PC-3 (cell line): ENCODE measurements around the gene LAYN. TPM values are rescaled to one million over a fixed set of nuclear protein-coding genes. Genes with fewer than 3 reads are reported as not detected.

Experiments
- ATAC-seq: fragments of 200-7000 bp; cut with Tn5 transposase; 2 replicates; pipeline ENCODE4 v1.9.1; 2020; ENCODE audit warnings: mild to moderate bottlenecking, moderate library complexity
- BruUV-seq: library from RNA; stranded (reverse); fragments of 400-500 nt; replicated peaks from 2 replicates; lab custom pipeline; 2021; lab: Mats Ljungman, UMichigan
- CTCF ChIA-PET: fragments of 300-600 bp; sonication (Branson Sonifier 250); formaldehyde crosslinking; loops from one replicate; lab custom pipeline; 2022; ENCODE audit warnings: antibody characterized with exemption; lab: Charles Lee
- POLR2A ChIA-PET: fragments of 300-600 bp; sonication (Branson Sonifier 250); formaldehyde crosslinking; loops from one replicate; lab custom pipeline; 2022; ENCODE audit warnings: antibody characterized with exemption; ENCODE audit not compliant: unreplicated experiment; lab: Charles Lee
- DNase-seq: peaks from one replicate; pipeline ENCODE4 v3.0.0-alpha.2; 2015
- H2AFZ ChIP-seq: fragments of 300-600 bp; sonication (generic); 2 replicates; pipeline ENCODE4 v1.6.0; 2016; ENCODE audit warnings: antibody characterized with exemption, low read length
- H3F3A ChIP-seq: fragments of 300-600 bp; sonication (generic); one replicate; pipeline ENCODE4 v1.6.0; 2017; ENCODE audit warnings: antibody characterized with exemption, low read length, control low read depth, mild to moderate bottlenecking; ENCODE audit not compliant: unreplicated experiment
- H3K27ac ChIP-seq: fragments of 300-600 bp; sonication (generic); 2 replicates; pipeline ENCODE4 v1.5.1; 2016; ENCODE audit warnings: mild to moderate bottlenecking, low read length
- H3K27me3 ChIP-seq: fragments of 300-600 bp; sonication (generic); 2 replicates; pipeline ENCODE4 v1.6.1; 2016; ENCODE audit warnings: low read length, mixed read lengths
- H3K36me3 ChIP-seq: fragments of 300-600 bp; sonication (generic); 2 replicates; pipeline ENCODE4 v1.6.1; 2016; ENCODE audit warnings: low read depth, mixed run types, low read length, mixed read lengths
- H3K4me1 ChIP-seq: fragments of 300-600 bp; sonication (generic); 2 replicates; pipeline ENCODE4 v1.5.1; 2016; ENCODE audit warnings: low read length; ENCODE audit not compliant: insufficient read depth
- H3K4me2 ChIP-seq: fragments of 300-600 bp; sonication (generic); 2 replicates; pipeline ENCODE4 v1.6.0; 2016; ENCODE audit warnings: low read length
- H3K4me3 ChIP-seq: fragments of 300-600 bp; sonication (generic); 2 replicates; pipeline ENCODE4 v1.5.1; 2016; ENCODE audit warnings: mild to moderate bottlenecking, low read length, mixed read lengths
- H3K79me2 ChIP-seq: fragments of 300-600 bp; sonication (generic); 2 replicates; pipeline ENCODE4 v1.6.1; 2017; ENCODE audit warnings: low read length, mixed read lengths
- H3K9ac ChIP-seq: fragments of 300-600 bp; sonication (generic); 2 replicates; pipeline ENCODE4 v1.6.0; 2016; ENCODE audit warnings: mild to moderate bottlenecking, low read length
- H3K9me2 ChIP-seq: fragments of 300-600 bp; sonication (generic); replicated peaks from 2 replicates; pipeline ENCODE4 v1.6.1; 2016; ENCODE audit warnings: mixed run types, low read length, mixed read lengths
- H3K9me3 ChIP-seq: fragments of 300-600 bp; sonication (generic); 2 replicates; pipeline ENCODE4 v1.6.1; 2016; ENCODE audit warnings: low read length, mixed read lengths
- H4K20me1 ChIP-seq: fragments of 300-600 bp; sonication (generic); 2 replicates; pipeline ENCODE4 v1.6.1; 2016; ENCODE audit warnings: low read length, mixed read lengths
- EZH2 ChIP-seq: fragments of 300-600 bp; sonication (generic); IDR thresholded peaks from one replicate; pipeline ENCODE4 v1.6.1; 2017; ENCODE audit warnings: antibody characterized with exemption, mild to moderate bottlenecking, low read length; ENCODE audit not compliant: unreplicated experiment
- EZH2phosphoT487 ChIP-seq: fragments of 300-600 bp; sonication (generic); IDR thresholded peaks from 2 replicates; pipeline ENCODE4 v1.6.1; 2018; ENCODE audit warnings: mild to moderate bottlenecking, antibody characterized with exemption, low read length, borderline replicate concordance
- intact Hi-C: fragments of 100-400 bp; cut with micrococcal nuclease; formaldehyde crosslinking; loops from 2 replicates; pipeline ENCODE4 v1.9.0; 2023
- total RNA-seq: library from RNA; depleted of rRNA; stranded (reverse); fragments of >200 nt; gene quantifications from 2 replicates; pipeline ENCODE4 v1.2.3, GENCODE V29; 2014
- TF ChIP-seq, protein P1 (sequence below): fragments of 300-600 bp; sonication (generic); conservative IDR thresholded peaks from 2 replicates; pipeline ENCODE4 v1.5.1; 2017; ENCODE audit warnings: antibody characterized with exemption, low read depth, mild to moderate bottlenecking, low read length

LAYN gene
- total RNA-seq, 1 experiment from 2014 or later, result 0.47 TPM

DNA sequence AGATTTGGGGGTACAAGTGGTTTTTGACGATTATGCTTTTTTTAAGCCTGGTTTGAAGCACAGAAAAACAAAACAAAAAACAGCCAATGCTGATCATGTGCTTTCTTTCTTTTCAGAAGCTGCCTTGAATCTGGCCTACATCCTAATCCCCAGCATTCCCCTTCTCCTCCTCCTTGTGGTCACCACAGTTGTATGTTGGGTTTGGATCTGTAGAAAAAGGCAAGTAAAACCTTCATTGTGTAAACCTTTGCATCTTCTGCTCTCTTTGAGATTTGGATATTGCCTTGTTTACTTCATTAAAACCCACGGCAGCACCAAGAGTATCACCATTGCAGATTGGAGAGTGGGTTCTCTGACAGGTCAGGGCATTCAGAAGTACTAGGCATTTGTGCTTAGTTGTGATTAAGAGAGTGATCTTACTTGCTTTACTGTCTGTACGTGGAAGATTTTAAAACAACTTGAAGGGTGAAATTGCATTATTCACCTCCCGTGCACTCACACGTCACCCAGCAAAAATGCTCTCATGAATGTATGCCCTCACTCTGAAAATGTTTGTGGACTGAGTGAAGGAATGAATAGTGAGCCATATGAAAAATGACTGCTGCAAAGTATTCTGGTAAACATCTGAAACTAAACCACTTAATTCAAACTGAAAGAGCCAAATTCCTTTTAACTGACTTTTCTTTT lies 17.0 kb downstream of the LAYN start:
- Histone ChIP-seq H3K27ac (peak overlapping the region; percentile 95), H3K4me2 (peak overlapping the region; percentile 66), H3K4me3 (peak overlapping the region; percentile 17; the same call in 1 of the 2 replicates), H3K27me3 (no peaks in the 10 kb centered on the region), H3K9me3 (no peaks in the 10 kb centered on the region), H3F3A (peaks cover 41% of the 10 kb centered on the region), H2AFZ (peak overlapping the region; percentile 51), H3K36me3 (peaks cover 5% of the 10 kb centered on the region; the same call in 1 of the 2 replicates), H4K20me1 (no peaks in the 10 kb centered on the region), H3K4me1 (peaks cover 87% of the 10 kb centered on the region), H3K9me2 (no peaks in the 10 kb centered on the region), H3K9ac (peak overlapping the region; percentile 33), H3K79me2 (no peaks in the 10 kb centered on the region)
- intact Hi-C loops, result no loop called here
- peak; percentile 98 for DNase-seq
- TSS peak; percentile 64 for BruUV-seq
- peak; percentile 49 for ATAC-seq
- TF ChIP-seq EZH2 (no peak), EZH2phosphoT487 (no peak)
- TF ChIP-seq, protein P1, sequence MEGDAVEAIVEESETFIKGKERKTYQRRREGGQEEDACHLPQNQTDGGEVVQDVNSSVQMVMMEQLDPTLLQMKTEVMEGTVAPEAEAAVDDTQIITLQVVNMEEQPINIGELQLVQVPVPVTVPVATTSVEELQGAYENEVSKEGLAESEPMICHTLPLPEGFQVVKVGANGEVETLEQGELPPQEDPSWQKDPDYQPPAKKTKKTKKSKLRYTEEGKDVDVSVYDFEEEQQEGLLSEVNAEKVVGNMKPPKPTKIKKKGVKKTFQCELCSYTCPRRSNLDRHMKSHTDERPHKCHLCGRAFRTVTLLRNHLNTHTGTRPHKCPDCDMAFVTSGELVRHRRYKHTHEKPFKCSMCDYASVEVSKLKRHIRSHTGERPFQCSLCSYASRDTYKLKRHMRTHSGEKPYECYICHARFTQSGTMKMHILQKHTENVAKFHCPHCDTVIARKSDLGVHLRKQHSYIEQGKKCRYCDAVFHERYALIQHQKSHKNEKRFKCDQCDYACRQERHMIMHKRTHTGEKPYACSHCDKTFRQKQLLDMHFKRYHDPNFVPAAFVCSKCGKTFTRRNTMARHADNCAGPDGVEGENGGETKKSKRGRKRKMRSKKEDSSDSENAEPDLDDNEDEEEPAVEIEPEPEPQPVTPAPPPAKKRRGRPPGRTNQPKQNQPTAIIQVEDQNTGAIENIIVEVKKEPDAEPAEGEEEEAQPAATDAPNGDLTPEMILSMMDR, result no peak; the same call in 1 of the 2 replicates
- CTCF ChIA-PET, result interaction anchor here (1.1 kb wide), 2 partner anchors 26 to 103 kb away, joined by 3 to 4 read pairs; no protein-coding TSS in a partner anchor
- POLR2A ChIA-PET, result interaction anchor here (0.7 kb wide), 1 partner anchor 408 kb away, joined by 3 read pairs; no protein-coding TSS in a partner anchor

DNA sequence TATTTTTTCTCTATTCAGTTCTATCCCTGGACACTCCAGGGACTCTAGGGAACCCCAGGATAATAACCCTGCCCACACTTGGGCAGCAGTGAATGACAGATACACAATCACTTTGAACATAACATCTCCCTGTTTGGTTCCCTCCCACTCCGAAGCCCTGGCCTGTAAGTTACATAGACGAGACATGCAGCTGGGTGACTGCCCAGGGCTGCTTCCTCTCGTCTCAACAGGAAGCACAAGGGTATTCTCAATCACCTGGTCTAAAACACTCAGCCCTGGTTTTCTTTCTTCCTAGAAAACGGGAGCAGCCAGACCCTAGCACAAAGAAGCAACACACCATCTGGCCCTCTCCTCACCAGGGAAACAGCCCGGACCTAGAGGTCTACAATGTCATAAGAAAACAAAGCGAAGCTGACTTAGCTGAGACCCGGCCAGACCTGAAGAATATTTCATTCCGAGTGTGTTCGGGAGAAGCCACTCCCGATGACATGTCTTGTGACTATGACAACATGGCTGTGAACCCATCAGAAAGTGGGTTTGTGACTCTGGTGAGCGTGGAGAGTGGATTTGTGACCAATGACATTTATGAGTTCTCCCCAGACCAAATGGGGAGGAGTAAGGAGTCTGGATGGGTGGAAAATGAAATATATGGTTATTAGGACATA lies 19.4 kb downstream of the LAYN start:
- H3K9me3 ChIP-seq, result no peaks in the 10 kb centered on the region
- peak overlapping the region; percentile 26 for H3K4me2 ChIP-seq
- H3K4me1 ChIP-seq, result peaks cover 79% of the 10 kb centered on the region
- no peak for TF ChIP-seq EZH2
- no peak for TF ChIP-seq EZH2phosphoT487
- TF ChIP-seq, protein P1, result no peak
- intact Hi-C loops, result no loop called here
- DNase-seq (peak; percentile 43), ATAC-seq (no peak)
- no peaks in the 10 kb centered on the region for H3K9me2 ChIP-seq
- H3K4me3 ChIP-seq, result no peak overlapping the region
- ChIA-PET CTCF (interaction anchor here (0.5 kb wide), 1 partner anchor 758 kb away, joined by 4 read pairs; no protein-coding TSS in a partner anchor), POLR2A (no interaction called here)
- peak overlapping the region; percentile 46; the same call in 1 of the 2 replicates for H2AFZ ChIP-seq
- H4K20me1 ChIP-seq, result no peaks in the 10 kb centered on the region
- H3K9ac ChIP-seq, result no peak overlapping the region
- no TSS peak for BruUV-seq
- H3K27me3 ChIP-seq, result no peaks in the 10 kb centered on the region
- no peaks in the 10 kb centered on the region for H3K79me2 ChIP-seq
- peaks cover 34% of the 10 kb centered on the region for H3F3A ChIP-seq
- peaks cover 5% of the 10 kb centered on the region; the same call in 1 of the 2 replicates for H3K36me3 ChIP-seq
- H3K27ac ChIP-seq, result peak overlapping the region; percentile 96
